Neural progenitor cell (in vitro differentiated cells): ENCODE measurements around the gene MIAT. TPM values are rescaled to one million over a fixed set of nuclear protein-coding genes. Genes with fewer than 3 reads are reported as not detected.

ENCODE experiments used
- DNase-seq: peaks from one replicate; pipeline ENCODE4 v3.0.0-alpha.2; 2016; ENCODE audit warnings: low spot score
- H2AFZ ChIP-seq: fragments of 200-600 bp; sonication (generic); replicated peaks from 2 replicates; pipeline ENCODE4 v1.6.1; 2016; ENCODE audit warnings: antibody characterized with exemption
- H3F3A ChIP-seq: fragments of 200-600 bp; sonication (generic); 2 replicates; pipeline ENCODE4 v1.6.1; 2016; ENCODE audit warnings: antibody characterized with exemption, low read depth
- H3K27ac ChIP-seq: fragments of 200-600 bp; sonication (generic); 2 replicates; pipeline ENCODE4 v1.5.1; 2016; ENCODE audit warnings: mild to moderate bottlenecking
- H3K27me3 ChIP-seq: fragments of 200-600 bp; sonication (generic); 2 replicates; pipeline ENCODE4 v1.6.1; 2016; ENCODE audit warnings: mild to moderate bottlenecking, moderate library complexity
- H3K36me3 ChIP-seq: fragments of 200-600 bp; sonication (generic); 2 replicates; pipeline ENCODE4 v1.5.1; 2016
- H3K4me1 ChIP-seq: fragments of 200-600 bp; sonication (generic); 2 replicates; pipeline ENCODE4 v1.6.1; 2016; ENCODE audit warnings: mixed run types
- H3K4me2 ChIP-seq: fragments of 200-600 bp; sonication (generic); 2 replicates; pipeline ENCODE4 v1.6.1; 2016
- H3K4me3 ChIP-seq: fragments of 200-600 bp; sonication (generic); 2 replicates; pipeline ENCODE4 v1.5.1; 2016
- H3K79me2 ChIP-seq: fragments of 200-600 bp; sonication (generic); 2 replicates; pipeline ENCODE4 v1.6.1; 2016; ENCODE audit warnings: low read depth
- H3K9ac ChIP-seq: fragments of 200-600 bp; sonication (generic); 2 replicates; pipeline ENCODE4 v1.6.1; 2016
- H3K9me3 ChIP-seq: fragments of 200-600 bp; sonication (generic); 2 replicates; pipeline ENCODE4 v1.5.1; 2016; ENCODE audit warnings: low read depth
- H4K20me1 ChIP-seq: fragments of 200-600 bp; sonication (generic); 2 replicates; pipeline ENCODE4 v1.6.1; 2016; ENCODE audit warnings: low read depth
- H3K27ac Mint-ChIP-seq: 3 replicates; pipeline ENCODE4 v1.8.0; 2021; ENCODE audit warnings: mixed read lengths
- H3K27me3 Mint-ChIP-seq: 2 replicates; pipeline ENCODE4 v1.8.0; 2022; ENCODE audit warnings: low read depth, mild to moderate bottlenecking, inconsistent platforms, moderate library complexity, mixed read lengths; ENCODE audit not compliant: insufficient read depth
- H3K36me3 Mint-ChIP-seq: 3 replicates; pipeline ENCODE4 v1.8.0; 2021; ENCODE audit warnings: mixed read lengths
- H3K4me1 Mint-ChIP-seq: 3 replicates; pipeline ENCODE4 v1.8.0; 2021; ENCODE audit warnings: mixed read lengths
- H3K4me3 Mint-ChIP-seq: 3 replicates; pipeline ENCODE4 v1.8.0; 2021; ENCODE audit warnings: mild to moderate bottlenecking, moderate library complexity, mixed read lengths
- H3K9me3 Mint-ChIP-seq: 3 replicates; pipeline ENCODE4 v1.8.0; 2020; ENCODE audit warnings: mixed read lengths
- EZH2 ChIP-seq: fragments of 200-600 bp; sonication (generic); IDR thresholded peaks from 2 replicates; pipeline ENCODE4 v1.6.1; 2017; ENCODE audit warnings: antibody characterized with exemption, mild to moderate bottlenecking, moderate library complexity
- EZH2phosphoT487 ChIP-seq: fragments of 200-600 bp; sonication (generic); IDR thresholded peaks from 2 replicates; pipeline ENCODE4 v1.6.1; 2017; ENCODE audit warnings: antibody characterized with exemption
- total RNA-seq: library from RNA; depleted of rRNA; stranded (reverse); fragments of >200 nt; gene quantifications from 2 replicates; pipeline ENCODE4 v1.2.3, GENCODE V29; 2015; ENCODE audit warnings: low replicate concordance
- TF ChIP-seq, protein P1 (sequence below): fragments of 200-600 bp; sonication (generic); IDR thresholded peaks from 2 replicates; pipeline ENCODE4 v1.5.1; 2017; ENCODE audit warnings: antibody characterized with exemption, mild to moderate bottlenecking

The MIAT gene
- total RNA-seq, 1 donor from 2014 or later: 262 TPM

DNA sequence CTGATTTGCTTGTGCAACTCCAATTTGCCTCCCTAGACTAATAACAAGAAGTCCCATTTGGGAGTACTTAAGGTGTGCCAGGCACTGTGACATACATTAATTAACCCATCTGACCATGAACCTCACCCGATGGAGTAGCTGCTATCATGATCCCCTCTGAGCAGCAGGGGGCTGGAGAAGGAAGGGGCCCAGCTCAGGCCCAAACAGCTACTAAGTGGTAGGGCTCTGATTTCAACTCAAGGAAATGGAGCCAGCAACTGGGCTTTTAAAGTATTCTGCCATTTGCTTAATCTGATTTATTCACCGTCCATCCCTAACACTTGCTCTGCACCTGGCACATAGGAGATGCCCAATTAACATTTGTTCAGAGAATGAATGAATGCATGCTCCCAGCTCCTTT is 40.7 kb upstream of the MIAT start:
- H2AFZ ChIP-seq: no peak overlapping the region
- no peak overlapping the region for H3K4me3 Mint-ChIP-seq
- H3K4me2 ChIP-seq: peak overlapping the region; percentile 68

DNA sequence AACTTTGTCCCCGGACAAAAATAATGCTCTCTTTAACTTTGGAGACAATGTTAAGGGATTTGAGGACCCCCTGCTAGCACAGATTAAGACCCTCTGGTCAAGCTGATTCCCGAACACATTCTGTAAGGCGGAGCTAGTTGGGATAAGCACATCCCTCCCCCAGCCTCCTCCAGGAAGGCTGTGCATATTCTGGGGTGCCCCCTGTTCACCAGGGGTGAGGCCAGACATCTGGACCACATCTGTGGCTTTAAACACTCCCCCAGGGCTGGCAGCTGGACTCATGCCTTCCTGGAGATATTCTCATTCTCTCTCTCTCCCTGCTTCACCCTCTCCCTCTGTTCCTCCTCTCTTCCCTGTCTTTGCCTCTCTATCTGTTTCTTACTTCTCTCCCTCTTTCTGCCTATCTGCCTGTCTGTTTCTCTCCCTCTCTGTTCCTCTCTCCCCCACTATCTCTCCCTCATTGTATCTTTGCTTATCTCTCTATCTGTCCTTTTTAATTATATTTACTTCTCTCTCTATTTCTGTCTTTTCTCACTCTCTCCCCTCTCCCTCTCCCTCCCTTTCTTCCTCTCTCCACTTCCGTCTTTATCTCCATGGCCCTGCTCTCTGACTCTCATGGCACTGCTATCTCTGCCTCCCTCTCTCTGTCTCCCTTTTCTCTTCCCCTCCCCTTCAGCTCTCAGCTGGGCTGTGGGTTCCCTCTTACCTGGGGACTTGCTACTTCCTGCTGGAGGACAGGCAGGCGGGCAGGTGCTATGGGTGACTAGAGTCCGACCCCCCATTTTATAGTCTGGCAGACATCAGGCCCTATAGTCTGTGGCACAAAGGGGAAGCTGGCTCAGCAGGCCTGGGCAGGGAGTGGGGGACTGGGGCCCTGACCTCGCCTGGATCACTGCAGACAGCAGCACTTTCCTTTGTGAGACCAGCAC is 39.9 kb upstream of the MIAT start, which contains the start of gene CRYBB1:
CRYBB1 (minus strand) TSS at position 757 of the 929 bp plus-strand sequence. CDS start 1,708 bp downstream, outside the sequence.
- H3K9me3 ChIP-seq: no peaks in the 10 kb centered on the region
- peaks cover 52% of the 10 kb centered on the region for H3K4me1 ChIP-seq
- peak within 1 kb of the TSS; percentile 69 for H2AFZ ChIP-seq
- peak within 1 kb of the TSS; percentile 68 for H3K4me2 ChIP-seq
- Mint-ChIP-seq H3K9me3 (no peaks in the 10 kb centered on the region), H3K36me3 (no peaks in the 10 kb centered on the region), H3K4me3 (no peak within 1 kb of the TSS), H3K4me1 (peaks cover 65% of the 10 kb centered on the region), H3K27ac (peak within 1 kb of the TSS; percentile 70), H3K27me3 (peaks cover 26% of the 10 kb centered on the region)
- peaks cover 30% of the 10 kb centered on the region for H3F3A ChIP-seq
- H3K9ac ChIP-seq: no peak within 1 kb of the TSS
- H3K36me3 ChIP-seq: no peaks in the 10 kb centered on the region
- no peak within 1 kb of the TSS for H3K4me3 ChIP-seq
- H4K20me1 ChIP-seq: no peaks in the 10 kb centered on the region
- H3K27me3 ChIP-seq: peaks cover 24% of the 10 kb centered on the region
- H3K79me2 ChIP-seq: no peaks in the 10 kb centered on the region
- DNase-seq: peak; percentile 87
- TF ChIP-seq EZH2phosphoT487 (no peak), EZH2 (no peak)
- TF ChIP-seq, protein P1, sequence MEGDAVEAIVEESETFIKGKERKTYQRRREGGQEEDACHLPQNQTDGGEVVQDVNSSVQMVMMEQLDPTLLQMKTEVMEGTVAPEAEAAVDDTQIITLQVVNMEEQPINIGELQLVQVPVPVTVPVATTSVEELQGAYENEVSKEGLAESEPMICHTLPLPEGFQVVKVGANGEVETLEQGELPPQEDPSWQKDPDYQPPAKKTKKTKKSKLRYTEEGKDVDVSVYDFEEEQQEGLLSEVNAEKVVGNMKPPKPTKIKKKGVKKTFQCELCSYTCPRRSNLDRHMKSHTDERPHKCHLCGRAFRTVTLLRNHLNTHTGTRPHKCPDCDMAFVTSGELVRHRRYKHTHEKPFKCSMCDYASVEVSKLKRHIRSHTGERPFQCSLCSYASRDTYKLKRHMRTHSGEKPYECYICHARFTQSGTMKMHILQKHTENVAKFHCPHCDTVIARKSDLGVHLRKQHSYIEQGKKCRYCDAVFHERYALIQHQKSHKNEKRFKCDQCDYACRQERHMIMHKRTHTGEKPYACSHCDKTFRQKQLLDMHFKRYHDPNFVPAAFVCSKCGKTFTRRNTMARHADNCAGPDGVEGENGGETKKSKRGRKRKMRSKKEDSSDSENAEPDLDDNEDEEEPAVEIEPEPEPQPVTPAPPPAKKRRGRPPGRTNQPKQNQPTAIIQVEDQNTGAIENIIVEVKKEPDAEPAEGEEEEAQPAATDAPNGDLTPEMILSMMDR: no peak
- peak within 1 kb of the TSS; percentile 4 for H3K27ac ChIP-seq

More for the DNA sequence above, 40.7 kb upstream of the MIAT start:
- TF ChIP-seq EZH2phosphoT487: no peak
- no peak for TF ChIP-seq EZH2
- TF ChIP-seq, protein P1: no peak
- no peaks in the 10 kb centered on the region for H3K36me3 Mint-ChIP-seq
- peaks cover 20% of the 10 kb centered on the region for H3K27me3 Mint-ChIP-seq
- Histone ChIP-seq H3K79me2 (no peaks in the 10 kb centered on the region), H3K9me3 (no peaks in the 10 kb centered on the region), H3K4me3 (no peak overlapping the region), H3K36me3 (no peaks in the 10 kb centered on the region), H4K20me1 (no peaks in the 10 kb centered on the region), H3K27me3 (peaks cover 28% of the 10 kb centered on the region), H3K9ac (no peak overlapping the region), H3K27ac (peak overlapping the region; percentile 4), H3F3A (peaks cover 30% of the 10 kb centered on the region), H3K4me1 (peaks cover 46% of the 10 kb centered on the region)
- H3K4me1 Mint-ChIP-seq: peaks cover 65% of the 10 kb centered on the region
- H3K27ac Mint-ChIP-seq: peak overlapping the region; percentile 23
- peak; percentile 35 for DNase-seq
- H3K9me3 Mint-ChIP-seq: no peaks in the 10 kb centered on the region

DNA sequence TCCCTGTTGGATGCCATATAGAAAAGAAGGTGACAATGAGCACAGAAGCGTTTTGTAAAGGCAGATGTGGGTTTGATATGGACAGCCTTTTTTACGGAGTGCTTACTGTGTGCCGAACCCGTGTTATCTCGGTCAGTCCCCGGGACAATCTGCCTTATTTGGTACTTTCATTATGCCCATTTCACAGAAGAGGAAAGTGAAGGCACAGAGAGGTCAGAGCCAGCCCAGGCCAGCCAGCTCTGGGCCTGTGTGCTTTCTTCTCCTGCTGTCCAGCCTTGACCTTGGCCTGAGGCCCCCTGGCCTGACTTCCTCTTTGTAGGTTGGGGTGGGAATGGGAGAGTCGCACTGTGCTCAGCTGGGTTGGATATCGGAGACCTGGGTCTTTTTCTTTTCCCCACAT is 38.9 kb upstream of the MIAT start:
- H3K9ac ChIP-seq: no peak overlapping the region
- H3K27ac Mint-ChIP-seq: no peak overlapping the region

More for the DNA sequence above, 38.9 kb upstream of the MIAT start:
- Histone ChIP-seq H3K4me2 (no peak overlapping the region), H3K27ac (no peak overlapping the region), H3K79me2 (no peaks in the 10 kb centered on the region), H3K9me3 (no peaks in the 10 kb centered on the region), H3K36me3 (no peaks in the 10 kb centered on the region), H3K4me1 (peaks cover 52% of the 10 kb centered on the region), H3F3A (peaks cover 30% of the 10 kb centered on the region), H3K4me3 (no peak overlapping the region), H3K27me3 (peaks cover 14% of the 10 kb centered on the region), H2AFZ (no peak overlapping the region), H4K20me1 (no peaks in the 10 kb centered on the region)
- TF ChIP-seq, protein P1: no peak
- TF ChIP-seq EZH2phosphoT487: no peak
- TF ChIP-seq EZH2: no peak
- H3K4me1 Mint-ChIP-seq: peaks cover 55% of the 10 kb centered on the region
- no peaks in the 10 kb centered on the region for H3K9me3 Mint-ChIP-seq
- no peaks in the 10 kb centered on the region for H3K36me3 Mint-ChIP-seq
- DNase-seq: no peak
- H3K4me3 Mint-ChIP-seq: no peak overlapping the region
- peaks cover 27% of the 10 kb centered on the region for H3K27me3 Mint-ChIP-seq
